HS-27A (cell line): ENCODE measurements around the gene SCAPER.
"Not testable (repeated sequence)": the region's sequence is repeated elsewhere in the genome, so short reads cannot be mapped to it uniquely, and the experiment has no call there.

Experiments
- DNase-seq: peaks from one replicate; pipeline ENCODE4 v3.0.0-alpha.2; 2012; ENCODE audit warnings: low read depth, missing footprints

The SCAPER gene

GRCh38 chr15:76576523-76577279 is 328.4 kb downstream of the SCAPER start:
- DNase-seq, result peak; percentile 42

GRCh38 chr15:76575679-76576078 is 329.5 kb downstream of the SCAPER start:
- no peak for DNase-seq

- DNase-seq, result no peak
Measured at GRCh38 chr15:76575274-76575673, 329.9 kb downstream of the SCAPER start.

GRCh38 chr15:76572983-76573314 is 332.2 kb downstream of the SCAPER start:
- no peak for DNase-seq

- no peak for DNase-seq
Measured at GRCh38 chr15:76566276-76566675, 338.9 kb downstream of the SCAPER start.

- no peak for DNase-seq
Measured at GRCh38 chr15:76565366-76565765, 339.8 kb downstream of the SCAPER start.

GRCh38 chr15:76555247-76555646 is 349.9 kb downstream of the SCAPER start:
- DNase-seq, result no peak

- no peak for DNase-seq
Measured at GRCh38 chr15:76553564-76553963, 351.6 kb downstream of the SCAPER start.

GRCh38 chr15:76553102-76553501 is 352.0 kb downstream of the SCAPER start:
- no peak for DNase-seq

GRCh38 chr15:76546805-76547204 is 358.3 kb downstream of the SCAPER start:
- no peak for DNase-seq

GRCh38 chr15:76533995-76534394 is 371.1 kb downstream of the SCAPER start:
- DNase-seq, result no peak

- DNase-seq, result no peak
Measured at GRCh38 chr15:76533060-76533820, 371.9 kb downstream of the SCAPER start.

- DNase-seq, result no peak
Measured at GRCh38 chr15:76529911-76530310, 375.2 kb downstream of the SCAPER start.

- DNase-seq, result no peak
Measured at GRCh38 chr15:76526111-76526510, 379.0 kb downstream of the SCAPER start.

GRCh38 chr15:76517910-76518309 is 387.2 kb downstream of the SCAPER start:
- no peak for DNase-seq

- no peak for DNase-seq
Measured at GRCh38 chr15:76514282-76514681, 390.9 kb downstream of the SCAPER start.

- no peak for DNase-seq
Measured at GRCh38 chr15:76512971-76513370, 392.2 kb downstream of the SCAPER start.

GRCh38 chr15:76510663-76511062 is 394.5 kb downstream of the SCAPER start:
- not testable (repeated sequence) for DNase-seq

GRCh38 chr15:76503804-76504203 is 401.3 kb downstream of the SCAPER start:
- DNase-seq, result no peak

GRCh38 chr15:76503121-76503520 is 402.0 kb downstream of the SCAPER start:
- DNase-seq, result no peak

GRCh38 chr15:76502678-76503077 is 402.5 kb downstream of the SCAPER start:
- DNase-seq, result no peak

- not testable (repeated sequence) for DNase-seq
Measured at GRCh38 chr15:76502185-76502584, 403.0 kb downstream of the SCAPER start.

- no peak for DNase-seq
Measured at GRCh38 chr15:76501726-76502125, 403.4 kb downstream of the SCAPER start.

- DNase-seq, result no peak
Measured at GRCh38 chr15:76501011-76501410, 404.1 kb downstream of the SCAPER start.
